ENCODE data around the gene LAMA5.

The LAMA5 gene

GRCh38 chr20:62364911-62365736 lies 2.0 kb downstream of the LAMA5 start:
- Histone ChIP-seq H3K9me3 (ENCODE audit: control insufficient read depth, insufficient read depth, low read length) (no peaks in the 10 kb centered on the region), H3K9ac (ENCODE audit: low read depth, low read length) (peak overlapping the region; percentile 76; the same call in 1 of the 2 replicates), H3K4me1 (ENCODE audit: insufficient read depth, low read length) (peaks cover 51% of the 10 kb centered on the region), H3K36me3 (ENCODE audit: insufficient read depth, low read length) (no peaks in the 10 kb centered on the region; the same call in 1 of the 2 replicates)

DNA sequence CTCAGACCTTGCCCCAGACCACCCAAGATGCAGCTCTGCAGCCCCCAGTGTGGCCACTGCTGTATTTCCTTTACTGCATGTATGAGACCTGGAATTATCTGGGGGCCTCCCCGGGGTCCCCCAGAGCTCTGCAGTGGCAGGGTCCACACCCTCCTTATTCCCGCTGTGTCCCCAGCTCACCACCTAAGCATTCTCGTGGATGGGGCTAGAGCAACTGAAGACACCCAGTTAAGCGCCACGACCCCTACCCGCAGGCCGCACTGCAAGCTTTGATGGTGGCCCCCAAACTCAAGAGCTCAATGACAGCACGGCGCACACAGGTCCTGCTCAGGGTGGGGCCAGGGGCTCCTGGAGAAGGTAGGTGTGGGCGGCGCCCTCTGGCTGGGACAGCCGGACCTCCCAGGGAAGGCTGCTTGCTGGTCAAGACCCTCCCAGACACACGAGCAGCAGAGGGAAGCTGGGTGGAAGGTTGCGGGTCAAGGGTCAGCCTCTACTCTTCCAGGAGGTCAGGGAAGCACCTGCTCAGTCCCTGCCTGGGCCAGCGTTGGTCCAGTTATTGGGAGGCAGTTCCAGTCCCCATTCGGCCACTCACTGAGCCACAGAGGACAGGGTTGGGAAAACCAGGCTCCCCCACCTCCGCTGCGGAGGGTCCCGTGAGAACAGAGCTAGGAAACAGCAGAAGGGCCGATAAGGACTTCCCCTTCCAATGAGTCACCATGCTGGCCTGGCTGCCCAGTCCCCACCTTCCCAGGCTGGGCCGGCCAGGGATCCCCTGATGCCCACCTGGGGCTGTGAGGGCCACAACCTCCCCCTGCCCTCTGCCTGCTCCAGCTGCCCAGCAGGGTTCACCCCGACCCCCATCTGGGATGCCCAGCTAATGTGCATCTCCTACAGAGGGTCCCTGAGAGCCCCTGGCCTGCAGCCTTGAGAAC lies 2.9 kb downstream of the LAMA5 start:
- H3K9ac ChIP-seq (ENCODE audit: low read depth, low read length): peak overlapping the region; percentile 15
- no peaks in the 10 kb centered on the region; the same call in 1 of the 2 replicates for H3K36me3 ChIP-seq (ENCODE audit: insufficient read depth, low read length)
- peaks cover 46% of the 10 kb centered on the region for H3K4me1 ChIP-seq (ENCODE audit: insufficient read depth, low read length)
- H3K9me3 ChIP-seq (ENCODE audit: control insufficient read depth, insufficient read depth, low read length): no peaks in the 10 kb centered on the region

GRCh38 chr20:62362991-62363919 lies 3.9 kb downstream of the LAMA5 start:
- Histone ChIP-seq H3K9ac (ENCODE audit: low read depth, low read length) (no peak overlapping the region; the same call in 1 of the 2 replicates), H3K4me1 (ENCODE audit: insufficient read depth, low read length) (peaks cover 55% of the 10 kb centered on the region), H3K9me3 (ENCODE audit: control insufficient read depth, insufficient read depth, low read length) (no peaks in the 10 kb centered on the region), H3K36me3 (ENCODE audit: insufficient read depth, low read length) (no peaks in the 10 kb centered on the region; the same call in 1 of the 2 replicates)

DNA sequence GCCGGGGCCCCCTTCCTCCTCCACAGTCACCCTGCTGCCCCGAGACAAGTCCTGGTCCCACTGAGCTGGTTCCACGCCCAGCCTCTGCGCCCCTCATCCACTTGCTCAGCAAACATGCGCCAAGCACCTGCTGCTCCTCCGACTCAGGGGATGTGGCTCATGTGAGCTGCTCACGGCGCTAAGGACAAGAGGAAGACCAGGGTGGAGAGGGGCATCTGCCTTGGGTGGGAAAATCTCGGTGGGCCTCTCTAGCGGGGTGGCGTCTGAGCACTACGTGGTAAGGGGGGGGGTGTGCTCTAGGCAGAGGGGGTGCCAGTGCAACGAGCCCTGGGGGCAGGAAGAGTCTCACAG lies 4.5 kb downstream of the LAMA5 start:
- no peaks in the 10 kb centered on the region for H3K9me3 ChIP-seq (ENCODE audit: control insufficient read depth, insufficient read depth, low read length)
- peaks cover 61% of the 10 kb centered on the region for H3K4me1 ChIP-seq (ENCODE audit: insufficient read depth, low read length)
- no peak overlapping the region; the same call in 1 of the 2 replicates for H3K9ac ChIP-seq (ENCODE audit: low read depth, low read length)
- H3K36me3 ChIP-seq (ENCODE audit: insufficient read depth, low read length): no peaks in the 10 kb centered on the region; the same call in 1 of the 2 replicates

DNA sequence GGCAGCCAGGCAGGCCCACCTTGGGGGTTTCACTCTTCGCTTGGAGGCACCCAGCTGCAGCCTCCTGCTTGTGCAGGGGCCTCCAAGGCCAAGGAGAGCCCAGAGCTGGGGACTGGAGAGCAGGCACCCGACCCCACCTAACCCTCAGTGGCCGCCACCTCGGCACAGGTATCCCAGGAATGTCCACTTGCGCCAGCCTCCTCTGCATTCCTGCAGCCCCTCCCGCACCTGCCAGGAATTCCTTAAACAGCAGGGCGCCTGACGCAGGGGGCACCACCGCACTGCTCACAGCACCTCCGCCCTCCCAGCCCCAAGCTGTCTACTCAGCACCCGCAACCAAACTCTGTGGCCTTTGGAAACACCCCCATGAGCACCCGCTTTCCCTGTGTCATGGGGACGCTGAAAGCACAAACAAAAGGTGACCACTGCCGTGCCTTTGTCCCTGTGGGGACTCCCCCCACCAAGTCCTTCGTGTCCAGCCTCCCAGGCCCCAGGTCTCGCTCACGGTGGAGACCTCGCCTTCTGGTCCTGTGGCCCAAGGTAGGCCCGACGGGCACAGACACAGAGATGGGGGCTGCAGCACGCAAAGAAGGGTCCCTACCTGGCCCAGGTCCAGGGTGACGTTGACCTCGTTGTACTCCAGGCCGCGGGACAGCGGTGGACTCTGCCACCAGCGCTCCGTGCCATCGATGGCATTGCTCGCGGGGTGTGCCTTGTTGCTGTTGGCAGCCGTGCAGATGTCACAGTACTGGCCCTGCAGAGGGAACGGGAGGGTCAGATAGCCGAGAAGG lies 5.1 kb downstream of the LAMA5 start:
- peaks cover 62% of the 10 kb centered on the region for H3K4me1 ChIP-seq (ENCODE audit: insufficient read depth, low read length)

DNA sequence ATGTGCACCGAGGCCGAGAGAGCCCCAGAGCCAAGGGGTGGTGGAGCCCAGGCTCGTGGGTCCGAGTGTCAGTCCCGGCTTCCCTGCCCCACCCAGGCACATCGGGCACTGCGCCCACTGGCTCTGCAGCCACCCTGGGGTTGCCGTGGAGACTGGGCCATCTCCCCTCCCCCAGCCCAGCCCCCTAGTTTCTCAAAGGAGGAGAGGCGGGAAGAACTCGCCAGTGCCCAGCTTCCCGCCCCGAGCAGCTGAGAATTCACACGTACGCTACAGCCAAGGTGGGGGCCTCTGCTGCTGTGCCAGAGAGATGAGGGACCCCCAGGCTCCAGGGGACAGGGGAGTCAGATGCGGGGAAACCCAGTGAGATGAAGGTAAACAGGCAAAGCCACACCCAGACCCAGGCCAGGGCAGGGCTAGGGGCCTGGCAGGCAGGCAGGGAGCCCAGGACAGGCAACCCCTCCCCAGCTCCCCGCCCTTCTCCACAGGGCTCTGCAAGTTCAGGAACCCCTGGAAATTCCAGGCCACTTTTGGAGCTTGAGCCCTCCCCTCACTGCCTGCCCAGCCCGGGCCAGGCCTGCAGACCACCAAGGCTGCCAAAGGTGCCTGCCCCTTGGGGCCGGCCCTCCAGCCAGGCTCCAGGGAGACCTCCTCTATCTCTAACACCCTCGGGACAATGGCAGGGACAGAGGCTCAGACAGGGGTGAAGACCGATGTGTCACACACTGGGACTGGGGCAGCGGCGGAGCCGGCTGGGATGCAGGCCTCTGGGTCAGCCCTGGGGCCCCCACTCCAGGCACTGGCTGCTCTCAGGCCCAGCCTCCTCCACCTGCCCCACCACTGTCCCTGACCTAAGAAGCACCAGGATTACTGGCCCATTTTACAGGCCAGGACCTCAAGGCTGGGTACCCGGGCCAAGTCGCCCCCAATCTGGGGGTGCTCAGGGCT lies 6.0 kb downstream of the LAMA5 start:
- Histone ChIP-seq H3K9me3 (ENCODE audit: control insufficient read depth, insufficient read depth, low read length) (no peaks in the 10 kb centered on the region), H3K4me1 (ENCODE audit: insufficient read depth, low read length) (peaks cover 70% of the 10 kb centered on the region), H3K9ac (ENCODE audit: low read depth, low read length) (peak overlapping the region; percentile 13; the same call in 1 of the 2 replicates), H3K36me3 (ENCODE audit: insufficient read depth, low read length) (no peaks in the 10 kb centered on the region; the same call in 1 of the 2 replicates)

More for the DNA sequence above, 5.1 kb downstream of the LAMA5 start:
- Histone ChIP-seq H3K9me3 (ENCODE audit: control insufficient read depth, insufficient read depth, low read length) (no peaks in the 10 kb centered on the region), H3K36me3 (ENCODE audit: insufficient read depth, low read length) (no peaks in the 10 kb centered on the region; the same call in 1 of the 2 replicates), H3K9ac (ENCODE audit: low read depth, low read length) (peak overlapping the region; percentile 13; the same call in 1 of the 2 replicates)

- no peak overlapping the region for H3K9ac ChIP-seq (ENCODE audit: low read depth, low read length)
- no peaks in the 10 kb centered on the region; the same call in 1 of the 2 replicates for H3K36me3 ChIP-seq (ENCODE audit: insufficient read depth, low read length)
- peaks cover 76% of the 10 kb centered on the region for H3K4me1 ChIP-seq (ENCODE audit: insufficient read depth, low read length)
- no peaks in the 10 kb centered on the region for H3K9me3 ChIP-seq (ENCODE audit: control insufficient read depth, insufficient read depth, low read length)
Measured at GRCh38 chr20:62359491-62360121, 7.5 kb downstream of the LAMA5 start.

GRCh38 chr20:62359043-62359490 lies 8.0 kb downstream of the LAMA5 start:
- H3K36me3 ChIP-seq (ENCODE audit: insufficient read depth, low read length): no peaks in the 10 kb centered on the region; the same call in 1 of the 2 replicates
- peaks cover 74% of the 10 kb centered on the region for H3K4me1 ChIP-seq (ENCODE audit: insufficient read depth, low read length)
- H3K9ac ChIP-seq (ENCODE audit: low read depth, low read length): no peak overlapping the region
- H3K9me3 ChIP-seq (ENCODE audit: control insufficient read depth, insufficient read depth, low read length): no peaks in the 10 kb centered on the region

DNA sequence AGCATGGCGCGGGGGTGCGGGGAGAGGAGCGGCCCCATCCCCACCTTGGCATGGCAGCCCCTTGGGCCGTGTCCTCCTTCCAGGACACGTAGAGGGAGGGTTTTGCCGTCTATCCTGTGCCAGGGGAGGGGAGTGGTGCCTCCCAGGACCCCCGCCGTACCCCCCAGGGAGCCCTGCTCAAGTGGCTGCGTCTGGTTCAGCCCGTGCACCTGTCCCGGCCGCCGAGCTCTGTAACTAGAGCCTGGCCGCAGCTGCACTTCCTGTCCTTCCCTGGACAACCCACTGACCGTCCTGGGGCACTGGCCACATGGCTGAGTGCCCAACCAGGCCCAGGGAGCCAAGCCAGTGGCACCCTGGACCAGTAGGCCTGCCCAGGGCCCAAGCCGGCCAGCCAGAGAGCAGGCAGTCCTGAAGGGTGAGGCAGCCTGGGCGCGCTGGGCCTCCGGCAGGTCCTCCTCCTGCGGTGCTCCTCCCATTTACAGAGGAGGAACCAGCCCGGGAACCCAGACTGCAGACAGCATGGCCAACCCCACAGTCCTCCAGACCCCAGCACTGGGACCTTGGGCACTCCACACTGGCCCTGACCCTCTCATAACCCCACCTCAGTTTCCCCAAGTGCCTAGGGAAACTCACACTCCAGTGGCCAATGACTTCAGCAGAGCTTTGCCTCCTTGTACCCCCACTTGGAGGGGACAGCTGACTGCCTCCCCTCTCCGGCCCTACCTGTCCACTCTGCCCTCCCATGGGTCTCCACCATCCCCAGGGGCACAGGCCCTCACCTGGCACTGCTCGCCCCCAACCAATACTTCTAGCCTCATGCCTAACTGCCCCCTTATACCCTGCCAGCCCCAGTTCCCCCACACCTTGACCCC lies 8.7 kb downstream of the LAMA5 start:
- no peaks in the 10 kb centered on the region for H3K9me3 ChIP-seq (ENCODE audit: control insufficient read depth, insufficient read depth, low read length)
- no peaks in the 10 kb centered on the region; the same call in 1 of the 2 replicates for H3K36me3 ChIP-seq (ENCODE audit: insufficient read depth, low read length)
- peaks cover 71% of the 10 kb centered on the region for H3K4me1 ChIP-seq (ENCODE audit: insufficient read depth, low read length)
- H3K9ac ChIP-seq (ENCODE audit: low read depth, low read length): no peak overlapping the region

DNA sequence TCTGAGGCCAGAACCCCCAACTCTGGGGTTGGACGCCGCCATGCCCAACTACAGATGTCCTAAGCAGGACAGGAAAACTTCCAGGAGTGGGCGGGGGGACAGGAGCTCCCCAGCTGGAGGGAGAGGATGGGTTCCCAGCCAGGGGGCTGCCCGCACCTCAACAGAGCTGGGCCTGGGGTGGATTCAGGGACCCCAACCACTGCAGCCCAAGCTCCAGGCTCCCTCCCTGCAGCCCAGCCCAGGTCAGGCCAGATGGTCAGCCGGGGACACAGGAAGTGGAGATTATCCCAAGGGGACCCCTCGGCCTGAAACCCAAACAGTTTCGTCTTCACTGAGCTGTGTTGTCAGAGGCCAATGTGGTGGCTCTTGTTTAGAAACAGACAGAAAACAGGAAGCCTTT lies 9.4 kb downstream of the LAMA5 start:
- Histone ChIP-seq H3K36me3 (ENCODE audit: insufficient read depth, low read length) (peaks cover 7% of the 10 kb centered on the region; the same call in 1 of the 2 replicates), H3K9ac (ENCODE audit: low read depth, low read length) (no peak overlapping the region), H3K9me3 (ENCODE audit: control insufficient read depth, insufficient read depth, low read length) (no peaks in the 10 kb centered on the region), H3K4me1 (ENCODE audit: insufficient read depth, low read length) (peaks cover 65% of the 10 kb centered on the region)

DNA sequence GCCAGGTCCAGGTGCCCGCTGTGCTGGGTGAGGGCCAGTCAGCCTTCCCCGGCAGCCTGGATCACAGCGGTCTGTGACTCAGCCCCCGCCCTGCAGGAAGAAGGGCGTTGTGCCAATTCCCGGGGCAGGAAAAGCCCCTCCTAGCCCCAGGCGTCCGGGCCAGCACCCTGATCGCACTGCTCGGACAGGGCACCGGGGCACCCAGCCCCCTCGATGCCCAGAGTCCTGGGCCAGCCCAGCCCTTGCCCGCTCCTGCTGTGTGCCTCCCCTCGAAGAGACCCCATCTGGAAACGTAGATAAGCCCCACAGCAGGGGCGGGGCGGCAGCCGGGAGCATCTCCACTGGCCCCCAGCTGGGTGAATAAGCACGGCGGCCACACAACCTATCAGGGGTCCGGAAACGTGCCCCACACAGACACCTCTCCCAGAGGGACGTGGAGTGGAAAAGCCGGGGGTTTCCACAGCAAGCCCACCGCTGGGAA lies 9.9 kb downstream of the LAMA5 start:
- Histone ChIP-seq H3K9ac (ENCODE audit: low read depth, low read length) (no peak overlapping the region), H3K4me1 (ENCODE audit: insufficient read depth, low read length) (peaks cover 61% of the 10 kb centered on the region), H3K36me3 (ENCODE audit: insufficient read depth, low read length) (peaks cover 7% of the 10 kb centered on the region; the same call in 1 of the 2 replicates)

More for the DNA sequence above, 9.9 kb downstream of the LAMA5 start:
- no peaks in the 10 kb centered on the region for H3K9me3 ChIP-seq (ENCODE audit: control insufficient read depth, insufficient read depth, low read length)

All from ES-I3 (cell line).